Heart left ventricle (tissue), 16 donors: ENCODE data around the gene ALG1. TPM values are rescaled to one million over a fixed set of nuclear protein-coding genes. Genes with fewer than 3 reads are reported as not detected.

ENCODE experiments used
- ATAC-seq, 4 donors: fragments of 200-7000 bp; cut with Tn5 transposase; one replicate each; pipeline ENCODE4 v1.9.1; 2020 to 2022; ENCODE audit warnings: moderate library complexity in 4 of 4, mild to moderate bottlenecking in 3 of 4, moderate number of reproducible peaks in 1 of 4
- DNase-seq, 5 donors: peaks; one replicate each; pipeline ENCODE4 v3.0.0-alpha.2; 2020
- H3K27ac ChIP-seq, 12 donors: fragments of 200-600 bp; sonication (generic) in 4 of 12; one replicate each; pipeline versions ENCODE4 v1.5.0 to v1.8.0; 2016 to 2022; ENCODE audit warnings: mild to moderate bottlenecking in 2 of 12
- H3K27me3 ChIP-seq, 9 donors: fragments of 200-600 bp; sonication (generic) in 2 of 9; one replicate each; pipeline versions ENCODE4 v1.5.1 to v1.8.0; 2016 to 2022; ENCODE audit warnings: mild to moderate bottlenecking in 3 of 9
- H3K36me3 ChIP-seq, 9 donors: fragments of 200-600 bp; sonication (generic) in 2 of 9; one replicate each; pipeline versions ENCODE4 v1.5.0 to v1.8.0; 2018 to 2022; ENCODE audit warnings: mild to moderate bottlenecking in 2 of 9
- H3K4me1 ChIP-seq, 12 donors: fragments of 200-600 bp; sonication (generic) in 4 of 12; one replicate each; pipeline versions ENCODE4 v1.5.0 to v1.8.0; 2016 to 2022; ENCODE audit warnings: mild to moderate bottlenecking in 3 of 12
- H3K4me3 ChIP-seq, 12 donors: fragments of 200-600 bp; sonication (generic) in 4 of 12; one replicate each; pipeline versions ENCODE4 v1.5.0 to v1.8.0; 2017 to 2022; ENCODE audit warnings: mild to moderate bottlenecking in 9 of 12, moderate library complexity in 4 of 12
- H3K9me3 ChIP-seq, 12 donors: fragments of 200-600 bp; sonication (generic) in 4 of 12; one replicate each; pipeline versions ENCODE4 v1.5.0 to v1.8.0; 2016 to 2022; ENCODE audit warnings: mild to moderate bottlenecking in 1 of 12
- POLR2A ChIP-seq, 2 donors: fragments of 450-650 bp; IDR thresholded peaks; one replicate each; pipeline ENCODE4 v1.6.1; 2017; ENCODE audit warnings: antibody characterized with exemption in 2 of 2, mild to moderate bottlenecking in 2 of 2, moderate library complexity in 2 of 2
- WGBS, 4 donors: extraction: QIAGEN DNeasy Blood & Tissue Kit in 2 of 4; methylation state at CpG; one replicate each; pipeline versions ENCODE4 v1.1.5 to v1.1.7; 2013 to 2018; 5-methylcytosine and 5-hydroxymethylcytosine counted together
- intact Hi-C, 10 donors: fragments of 100-400 bp; cut with DNase I; formaldehyde crosslinking; loops; one replicate each; pipeline versions ENCODE4 v1.11.1 to v1.14.2; 2022
- polyA plus RNA-seq, 2 donors: library from polyadenylated mRNA; stranded (reverse); fragments of 200-250 nt; gene quantifications; one replicate each; pipeline ENCODE4 v1.2.3, GENCODE V29; 2013
- total RNA-seq, 9 donors: library from RNA; depleted of rRNA in 2 of 9; stranded (reverse); fragments of >200 nt in 2 of 9; fragmentation: NEBNext Ultra II Directional in 3 of 9; extraction: Animal tissue kit (Norgen Biotek cat#: 25700) in 3 of 9; gene quantifications; one replicate each; pipeline versions ENCODE4 v1.1.0 to v1.2.4, GENCODE V29; 2016 to 2023
- TF ChIP-seq, protein P1 (sequence below), 12 donors: fragments of 200-600 bp; sonication (generic) in 4 of 12; IDR thresholded peaks; one replicate each; pipeline versions ENCODE4 v1.5.0 to v1.8.0; 2018 to 2022; ENCODE audit warnings: antibody characterized with exemption in 12 of 12, mild to moderate bottlenecking in 5 of 12
- donor health status: ischemic (EF 13 %, LVEDD 7.1; RV severe dilation, severe dysfunction).
- donor health status: healthy with polysubstance abuse.
- donor health status: DM: no; HTN: yes; CAD: no.
- donor health status: DM: no; HTN: no; CAD: no.
- donor health status: ischemic (EF 25% LVEDD 6.9; RV normal size, moderate dysfunction).
- donor health status: ischemic (EF 25% LVEDD 5.7; RV mildly dilated, moderate dysfunction).
- donor health status: healthy.
- donor health status: DM: yes; HTN: yes; CAD: no.
- donor health status: ischemic (EF 35%, LVEDD 5.7; RV mildly dilated, moderate dysfunction).
- donor health status: nonischemic (EF 11% LVEDD 7.7; RV severe dilation, severe dysfunction).
- donor health status: DM: yes; HTN: yes; CAD: no.
- donor health status: PGD.
- donor health status: ischemic (EF 29% LVEDD 5.4; RV normal size, mild dysfunction).
- donor health status: nonischemic (EF 23%, LVEDD 6.1; RV moderate dilation, normal function).

The ALG1 gene
- total and polyA plus RNA-seq, 11 donors, result 6.0 to 17.1 (median 9.7) TPM

GRCh38 chr16:5069854-5070253, 1.8 kb upstream of the ALG1 start:
- no peak for DNase-seq
- H3K9me3 ChIP-seq, result no peaks in the 10 kb centered on the region
- H3K4me1 ChIP-seq, result peaks cover 0 to 19% (median 8%) of the 10 kb centered on the region in 12 donors
- TF ChIP-seq POLR2A (IDR thresholded peaks at IDR 0.05), result no peak
- TF ChIP-seq, protein P1, sequence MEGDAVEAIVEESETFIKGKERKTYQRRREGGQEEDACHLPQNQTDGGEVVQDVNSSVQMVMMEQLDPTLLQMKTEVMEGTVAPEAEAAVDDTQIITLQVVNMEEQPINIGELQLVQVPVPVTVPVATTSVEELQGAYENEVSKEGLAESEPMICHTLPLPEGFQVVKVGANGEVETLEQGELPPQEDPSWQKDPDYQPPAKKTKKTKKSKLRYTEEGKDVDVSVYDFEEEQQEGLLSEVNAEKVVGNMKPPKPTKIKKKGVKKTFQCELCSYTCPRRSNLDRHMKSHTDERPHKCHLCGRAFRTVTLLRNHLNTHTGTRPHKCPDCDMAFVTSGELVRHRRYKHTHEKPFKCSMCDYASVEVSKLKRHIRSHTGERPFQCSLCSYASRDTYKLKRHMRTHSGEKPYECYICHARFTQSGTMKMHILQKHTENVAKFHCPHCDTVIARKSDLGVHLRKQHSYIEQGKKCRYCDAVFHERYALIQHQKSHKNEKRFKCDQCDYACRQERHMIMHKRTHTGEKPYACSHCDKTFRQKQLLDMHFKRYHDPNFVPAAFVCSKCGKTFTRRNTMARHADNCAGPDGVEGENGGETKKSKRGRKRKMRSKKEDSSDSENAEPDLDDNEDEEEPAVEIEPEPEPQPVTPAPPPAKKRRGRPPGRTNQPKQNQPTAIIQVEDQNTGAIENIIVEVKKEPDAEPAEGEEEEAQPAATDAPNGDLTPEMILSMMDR (IDR thresholded peaks at IDR 0.05), result no peak
- no peak for ATAC-seq
- H3K27me3 ChIP-seq, result no peaks in the 10 kb centered on the region
- H3K4me3 ChIP-seq, result no peak overlapping the region
- WGBS, 4 donors, result 91 to 96% (median 93%) methylated on average over 9 of the region's 9 CpGs
- intact Hi-C loops, result no loop called here
- peaks cover 0 to 18% (median 7%) of the 10 kb centered on the region in 9 donors for H3K36me3 ChIP-seq
- no peak overlapping the region for H3K27ac ChIP-seq

DNA sequence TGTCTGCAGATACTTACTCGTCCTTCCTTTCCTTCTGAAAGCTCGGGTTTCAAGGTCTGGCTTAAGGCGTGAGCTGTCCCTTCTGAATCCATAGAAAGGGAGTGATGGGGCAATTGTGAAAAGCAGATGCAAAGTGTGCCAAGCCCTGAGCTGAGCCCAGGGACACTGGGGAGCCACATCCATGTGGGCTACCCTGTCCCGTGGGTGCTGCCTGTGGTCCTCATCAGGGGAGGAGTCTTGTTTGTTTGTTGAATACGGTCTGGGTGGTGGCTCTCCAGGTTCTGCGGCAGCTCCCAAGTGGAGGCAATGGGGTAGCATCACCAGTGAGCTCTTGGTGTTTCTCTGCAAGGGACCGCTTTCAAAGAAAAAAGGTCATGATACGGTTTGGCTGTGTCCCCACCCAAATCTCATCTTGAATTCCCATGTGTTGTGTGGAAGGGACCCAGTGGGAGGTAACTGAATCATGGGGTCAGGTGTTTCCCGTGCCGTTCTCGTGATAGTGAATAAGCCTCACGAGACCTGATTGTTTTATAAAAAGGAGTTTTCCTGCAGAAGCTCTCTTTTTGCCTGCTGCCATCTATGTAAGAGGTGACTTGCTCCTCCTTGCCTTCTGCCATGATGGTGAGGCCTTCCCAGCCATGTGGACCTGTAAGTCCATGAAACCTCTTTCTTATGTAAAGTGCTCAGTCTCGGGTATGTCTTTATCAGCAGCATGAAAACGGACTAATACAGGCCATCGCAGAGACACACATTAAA, 1.0 kb upstream of the ALG1 start:
- 86 to 95% (median 90%) methylated on average over 15 of the region's 15 CpGs for WGBS, 4 donors
- Histone ChIP-seq H3K27me3 (no peaks in the 10 kb centered on the region), H3K4me1 (peaks cover 0 to 19% (median 7%) of the 10 kb centered on the region in 12 donors), H3K4me3 (peak overlapping the region in 1 of 12 donors; percentile 85), H3K9me3 (no peaks in the 10 kb centered on the region), H3K36me3 (peaks cover 0 to 25% (median 13%) of the 10 kb centered on the region in 9 donors), H3K27ac (peak overlapping the region in 4 of 12 donors; percentile 78 to 84 (median 79))
- TF ChIP-seq, protein P1 (IDR thresholded peaks at IDR 0.05), result no peak
- TF ChIP-seq POLR2A (IDR thresholded peaks at IDR 0.05), result no peak
- ATAC-seq, result no peak
- intact Hi-C loops, result no loop called here
- DNase-seq, result no peak

GRCh38 chr16:5071341-5071680, 332 bp upstream of the ALG1 start:
- ATAC-seq (no peak), DNase-seq (no peak)
- no peaks in the 10 kb centered on the region for H3K9me3 ChIP-seq
- intact Hi-C loops, result no loop called here
- peaks cover 0 to 19% (median 6%) of the 10 kb centered on the region in 12 donors for H3K4me1 ChIP-seq
- 59 to 69% (median 64%) methylated on average over 7 of the region's 7 CpGs for WGBS, 4 donors
- H3K36me3 ChIP-seq, result peaks cover 0 to 32% (median 20%) of the 10 kb centered on the region in 9 donors
- peak overlapping the region; percentile 44 to 90 (median 76) for H3K4me3 ChIP-seq
- TF ChIP-seq POLR2A (IDR thresholded peaks at IDR 0.05), result no peak
- TF ChIP-seq, protein P1 (IDR thresholded peaks at IDR 0.05), result no peak
- peak overlapping the region; percentile 7 to 90 (median 79) for H3K27ac ChIP-seq
- no peaks in the 10 kb centered on the region for H3K27me3 ChIP-seq

DNA sequence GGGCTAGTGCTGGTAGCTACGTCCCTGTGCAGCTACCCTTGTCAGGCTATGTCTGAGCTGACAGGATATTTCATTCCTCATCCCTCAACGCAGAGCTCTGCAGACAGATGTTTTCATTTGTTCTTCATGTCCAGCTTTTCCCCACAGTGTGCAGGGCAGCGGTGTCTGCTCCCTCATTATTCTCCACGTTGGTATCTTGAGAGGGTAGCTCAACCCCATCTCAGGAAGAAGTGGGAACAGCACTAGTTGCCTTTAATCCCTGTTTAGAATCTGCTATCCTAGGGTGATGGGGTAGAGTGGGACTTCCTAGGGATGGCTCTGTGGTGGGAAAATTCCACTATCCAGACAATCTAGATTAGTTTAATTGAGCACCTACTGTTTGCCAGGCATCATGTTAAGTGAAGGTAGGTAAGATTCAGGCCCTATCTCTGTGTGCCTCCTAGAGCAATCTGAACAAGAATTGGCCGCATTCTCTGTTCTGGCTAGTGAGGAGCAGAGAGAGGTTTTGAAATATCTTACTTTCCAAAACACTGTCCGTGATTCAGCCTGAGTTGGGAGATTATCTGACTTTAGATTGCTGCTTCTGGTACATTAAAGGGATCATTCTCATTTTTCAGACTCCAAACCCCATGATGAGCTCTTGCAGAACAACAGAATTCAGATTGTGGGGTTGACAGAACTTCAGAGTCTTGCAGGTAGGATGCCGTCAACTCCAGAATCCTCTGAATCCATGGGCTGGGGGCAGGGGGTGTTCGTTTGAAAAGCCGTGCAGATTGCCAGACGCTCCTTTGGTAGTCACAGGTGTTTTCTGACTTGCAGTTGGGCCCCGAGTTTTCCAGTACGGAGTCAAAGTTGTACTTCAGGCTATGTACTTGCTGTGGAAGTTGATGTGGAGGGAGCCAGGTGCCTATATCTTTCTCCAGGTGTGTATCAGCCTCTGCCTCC, 963 bp downstream of the ALG1 start:
- H3K4me3 ChIP-seq, result peak overlapping the region; percentile 44 to 90 (median 76)

More for the DNA sequence above, 963 bp downstream of the ALG1 start:
- Histone ChIP-seq H3K27ac (peak overlapping the region in 11 of 12 donors; percentile 55 to 90 (median 80)), H3K27me3 (no peaks in the 10 kb centered on the region), H3K9me3 (no peaks in the 10 kb centered on the region), H3K36me3 (peaks cover 0 to 44% (median 33%) of the 10 kb centered on the region in 9 donors), H3K4me1 (peaks cover 0 to 19% (median 6%) of the 10 kb centered on the region in 12 donors)
- intact Hi-C loops, result no loop called here
- 61 to 66% (median 64%) methylated on average over 12 of the region's 12 CpGs for WGBS, 4 donors
- no peak for TF ChIP-seq POLR2A (IDR thresholded peaks at IDR 0.05)
- TF ChIP-seq, protein P1 (IDR thresholded peaks at IDR 0.05), result no peak
- no peak for DNase-seq
- ATAC-seq, result peak in 1 of 4 donors; percentile 9
